Stimulated activated CD8-positive, alpha-beta memory T cell treated with anti-CD3 and anti-CD28 coated beads, Interleukin-7, amount 100 ng/mL, for 1 hour (primary cell): ENCODE data around the gene SLC35E2B.

ENCODE experiments used
- DNase-seq, 2 donors: peaks; one replicate each; pipeline ENCODE4 v3.0.0-alpha.2; 2020; ENCODE audit warnings: low read depth in 2 of 2

The SLC35E2B gene

DNA sequence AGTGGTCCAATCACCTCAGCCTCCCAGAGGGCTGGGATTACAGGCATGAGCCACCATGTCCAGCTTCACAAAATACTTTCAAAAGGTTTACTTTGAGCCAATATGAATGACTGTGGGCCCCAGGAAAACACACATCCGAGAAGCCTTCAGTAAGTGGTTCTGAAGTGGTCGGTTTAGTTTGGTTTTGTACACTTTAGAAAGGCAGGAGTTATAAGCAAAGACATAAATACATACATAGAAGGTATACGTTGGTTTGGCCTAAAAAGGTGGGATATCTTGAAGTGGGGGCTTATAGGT is 80.5 kb downstream of the SLC35E2B start:
- DNase-seq = no peak

DNA sequence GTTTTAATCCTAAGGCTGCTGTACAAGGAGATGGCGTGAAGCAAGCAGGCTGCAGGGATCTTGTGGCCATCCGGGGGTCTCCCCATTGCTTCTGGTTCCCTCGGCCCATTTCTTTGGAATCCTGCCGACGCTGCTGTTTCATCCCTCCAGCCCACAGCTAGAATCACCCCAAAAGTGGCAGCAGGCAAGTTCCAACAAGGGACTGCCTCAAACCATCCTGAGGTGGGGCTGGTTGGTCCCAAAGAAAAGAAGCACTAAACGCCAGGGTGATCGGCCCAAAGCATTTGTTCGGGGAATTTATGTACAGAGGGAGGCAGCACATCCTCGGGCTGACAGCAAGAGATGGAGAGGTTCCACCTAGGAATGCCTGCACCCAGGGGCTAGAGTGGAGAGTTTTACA is 81.8 kb downstream of the SLC35E2B start:
- no peak for DNase-seq

DNA sequence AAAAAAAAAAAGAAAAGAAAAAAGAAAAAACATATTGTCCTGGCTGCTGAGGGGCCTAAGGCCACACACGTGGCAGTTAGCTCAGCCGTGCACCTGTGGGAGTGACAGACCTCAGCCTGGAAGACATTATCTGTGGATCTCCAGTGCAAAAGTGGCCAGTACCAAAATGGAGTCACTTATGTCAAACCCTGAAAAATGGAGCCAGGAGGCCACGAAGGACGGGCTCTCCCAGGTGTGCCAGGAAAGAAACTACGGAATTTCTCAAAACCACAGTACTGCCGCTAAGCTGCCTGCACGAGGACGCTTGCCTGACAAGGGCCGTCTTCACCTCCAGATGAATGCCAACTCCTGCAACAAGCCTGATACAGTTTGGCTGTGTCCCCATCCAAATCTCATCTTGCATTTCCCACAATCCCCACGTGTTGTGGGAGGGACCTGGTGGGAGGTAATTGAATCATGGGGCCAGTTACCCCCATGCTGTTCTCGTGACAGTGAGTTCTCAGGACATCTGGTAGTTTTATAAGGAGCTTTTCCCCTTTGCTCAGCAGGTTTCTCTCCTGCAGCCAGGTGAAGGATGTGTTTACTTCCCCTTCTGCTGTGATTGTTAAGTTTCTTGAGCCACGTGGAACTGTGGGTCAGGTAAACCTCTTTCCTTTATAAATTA is 82.6 kb downstream of the SLC35E2B start:
- DNase-seq = no peak
